ENCODE data around the gene TRMU. TPM values are rescaled to one million over a fixed set of nuclear protein-coding genes. Genes with fewer than 3 reads are reported as not detected.
A peak's percentile ranks its signal among the peaks of the same experiment; 100 is the strongest.

The TRMU gene
- total RNA-seq, 1 donor from 2014 or later: 42.2 TPM

- intact Hi-C loops (cut with DNase I): no loop called here
- DNase-seq (ENCODE audit: missing footprints): peak; percentile 67
- no peak for ATAC-seq
These were observed 29.0 kb downstream of the TRMU start for GRCh38 chr22:46364341-46365165.

GRCh38 chr22:46365166-46365624 lies 29.7 kb downstream of the TRMU start:
- DNase-seq (ENCODE audit: missing footprints) (peak; percentile 45), ATAC-seq (no peak)
- intact Hi-C loops (cut with DNase I): no loop called here

- DNase-seq (ENCODE audit: missing footprints): peak; percentile 32
- ATAC-seq: no peak
- intact Hi-C loops (cut with DNase I): loop anchor here (2.0 kb wide), 1 partner anchor 176 kb away; no protein-coding TSS in a partner anchor
These were observed 30.8 kb downstream of the TRMU start for GRCh38 chr22:46366327-46366731.

DNA sequence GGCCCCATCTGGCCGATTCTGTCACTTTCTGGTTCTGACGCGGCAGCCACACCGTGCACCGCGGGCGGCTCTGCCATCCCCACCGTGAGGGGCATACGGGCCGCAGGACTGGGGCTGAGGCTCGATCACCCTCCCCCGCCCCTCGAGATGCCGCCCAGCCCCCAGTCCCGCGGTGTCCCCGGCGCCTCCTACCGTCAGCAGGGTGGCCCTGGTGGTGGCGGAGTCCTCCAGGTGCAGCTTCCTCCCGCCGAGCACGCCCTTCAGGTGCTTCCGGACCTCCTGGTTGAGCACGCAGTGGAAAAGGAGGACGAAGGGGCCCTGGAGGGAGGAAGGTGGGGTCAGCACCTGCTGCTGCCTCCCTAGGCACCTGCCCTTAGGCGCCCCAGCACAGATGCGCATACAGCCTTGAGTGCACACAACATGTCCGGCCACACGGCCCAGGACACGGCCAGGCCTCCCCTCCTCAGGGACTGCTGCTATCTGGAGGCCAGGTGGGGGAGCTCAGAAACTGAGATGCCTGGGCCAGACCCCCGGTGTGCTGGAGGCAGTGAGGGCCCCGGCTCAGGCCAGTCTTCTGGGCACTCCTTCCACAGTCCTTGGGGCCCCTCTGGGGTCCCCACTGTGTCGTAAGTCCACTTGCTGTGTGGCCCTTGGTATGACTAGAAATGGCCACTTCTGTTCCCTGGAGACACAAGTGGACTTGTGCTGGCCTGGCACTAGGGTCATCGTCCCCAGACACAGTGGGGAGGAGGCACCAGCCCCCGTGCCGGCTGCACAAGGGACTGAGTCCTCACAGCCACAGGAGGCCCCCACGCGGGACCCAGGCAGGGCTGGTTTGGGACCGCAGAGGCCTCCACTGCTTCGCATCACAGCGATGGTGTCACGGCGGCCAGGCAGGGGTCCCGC lies 31.5 kb downstream of the TRMU start:
- intact Hi-C loops (cut with DNase I): loop anchor here (2.0 kb wide), 1 partner anchor 176 kb away; no protein-coding TSS in a partner anchor
- peak; percentile 57 for DNase-seq (ENCODE audit: missing footprints)
- ATAC-seq: no peak

GRCh38 chr22:46367707-46368191 lies 32.2 kb downstream of the TRMU start:
- intact Hi-C loops (cut with DNase I): loop anchor here (2.0 kb wide), 1 partner anchor 175 kb away; no protein-coding TSS in a partner anchor
- ATAC-seq: no peak
- DNase-seq (ENCODE audit: missing footprints): peak; percentile 86

DNA sequence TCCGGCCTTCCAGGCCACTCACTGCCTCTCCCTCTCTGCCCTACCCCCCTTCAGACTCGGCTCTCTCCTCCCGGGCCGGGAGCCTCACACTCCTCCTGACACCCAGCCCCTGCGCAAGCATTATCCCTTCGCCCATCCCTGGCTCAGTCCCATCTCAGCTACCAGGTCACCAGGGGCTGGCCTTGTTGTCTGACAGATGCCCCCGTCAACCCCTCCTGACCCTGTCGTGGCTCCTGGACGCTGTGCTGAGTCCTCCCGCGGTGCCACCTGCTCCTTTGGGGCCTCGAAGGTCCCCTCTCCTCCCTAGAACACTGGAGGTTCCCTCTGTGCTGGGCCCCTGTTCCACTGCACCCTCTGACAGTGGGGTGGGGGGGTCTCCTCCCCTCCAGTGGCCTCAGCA lies 32.9 kb downstream of the TRMU start:
- no peak for ATAC-seq
- no peak for DNase-seq (ENCODE audit: missing footprints)
- intact Hi-C loops (cut with DNase I): no loop called here

DNA sequence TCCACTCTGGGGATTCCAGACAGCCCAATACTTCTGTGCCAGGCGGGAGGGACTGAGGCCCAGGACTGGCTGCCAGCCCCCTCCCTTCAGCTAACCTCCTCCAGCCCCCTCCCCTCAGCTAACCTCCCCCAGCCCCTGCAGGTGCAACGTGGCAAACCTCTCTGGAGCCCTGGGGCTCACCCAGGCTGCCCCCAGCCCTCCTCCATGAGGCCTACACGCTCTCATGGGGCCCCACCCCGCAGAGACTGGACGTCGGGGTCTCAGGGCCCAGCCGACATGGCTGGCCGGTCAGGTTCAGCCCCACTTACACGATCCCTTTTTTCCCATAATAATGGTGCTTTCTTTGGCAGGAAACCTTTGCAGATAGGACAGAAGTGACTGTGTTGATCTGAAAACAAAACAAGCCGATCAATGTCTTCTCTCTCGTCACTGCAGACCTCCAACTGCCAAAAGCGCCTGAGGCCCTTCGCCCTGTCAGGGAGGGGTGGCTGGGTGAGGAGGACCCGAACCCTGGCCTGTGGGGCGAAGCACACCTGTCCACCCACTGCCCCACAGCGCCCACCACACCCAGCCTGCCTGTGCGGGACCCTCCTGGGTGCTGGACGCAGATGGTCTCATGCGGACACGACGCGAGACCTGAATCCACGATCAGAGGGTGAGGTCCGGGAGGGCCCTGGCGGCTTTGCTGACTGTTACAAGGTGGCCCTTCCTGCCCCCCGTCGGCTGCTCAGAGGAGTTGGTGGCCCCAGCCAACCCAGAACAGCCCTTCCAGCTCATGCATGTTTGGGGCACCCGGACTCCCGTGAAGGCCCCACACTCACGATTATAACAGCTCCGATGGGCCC lies 33.6 kb downstream of the TRMU start:
- no peak for ATAC-seq
- DNase-seq (ENCODE audit: missing footprints): peak; percentile 57
- intact Hi-C loops (cut with DNase I): no loop called here

- DNase-seq (ENCODE audit: missing footprints): peak; percentile 64
- ATAC-seq: no peak
- intact Hi-C loops (cut with DNase I): no loop called here
These were observed 34.4 kb downstream of the TRMU start for GRCh38 chr22:46369716-46370583.

DNA sequence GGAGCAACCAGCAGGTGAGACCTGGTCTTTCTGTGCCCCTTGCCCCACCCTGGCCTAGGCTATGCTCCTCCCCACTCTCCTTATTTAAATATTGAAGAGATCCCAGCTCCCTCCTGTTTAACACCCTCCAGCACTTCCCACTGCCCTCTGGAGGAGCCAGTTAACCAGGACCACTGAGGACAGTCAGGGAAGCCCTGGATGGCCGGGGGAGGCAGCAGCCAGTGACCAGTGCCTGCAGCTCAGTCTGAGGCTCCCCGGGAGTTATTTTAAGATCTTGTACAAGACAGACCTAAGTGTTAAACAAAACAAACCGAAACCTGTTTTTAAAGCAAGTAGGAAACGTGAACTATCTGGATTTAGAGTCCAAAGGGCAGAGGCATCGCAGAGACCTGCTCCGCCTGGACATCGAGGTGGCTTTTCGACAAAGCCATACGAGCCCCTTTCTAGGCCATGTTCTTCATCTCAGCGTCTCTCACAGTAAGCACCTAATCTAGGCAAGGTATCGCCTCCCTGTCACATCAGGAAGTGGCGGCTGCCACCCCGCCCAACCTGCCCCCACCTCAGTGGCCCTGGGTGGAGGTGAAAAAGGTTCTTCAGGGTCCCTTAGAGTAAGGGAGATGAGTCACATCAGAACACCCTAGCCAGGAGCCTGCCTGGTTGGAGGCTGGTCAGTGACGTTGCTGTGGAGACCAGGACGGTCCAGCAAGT lies 35.2 kb downstream of the TRMU start:
- intact Hi-C loops (cut with DNase I): no loop called here

GRCh38 chr22:46371623-46372226 lies 36.2 kb downstream of the TRMU start:
- ATAC-seq (no peak), DNase-seq (ENCODE audit: missing footprints) (no peak)
- intact Hi-C loops (cut with DNase I): no loop called here

More for the DNA sequence above, 35.2 kb downstream of the TRMU start:
- ATAC-seq: no peak
- DNase-seq (ENCODE audit: missing footprints): peak; percentile 51

- ATAC-seq (no peak), DNase-seq (ENCODE audit: missing footprints) (peak; percentile 40)
- intact Hi-C loops (cut with DNase I): no loop called here
These were observed 37.2 kb downstream of the TRMU start for GRCh38 chr22:46372686-46373085.

- ATAC-seq (no peak), DNase-seq (ENCODE audit: missing footprints) (no peak)
- intact Hi-C loops (cut with DNase I): no loop called here
These were observed 37.6 kb downstream of the TRMU start for GRCh38 chr22:46373159-46373558.

DNA sequence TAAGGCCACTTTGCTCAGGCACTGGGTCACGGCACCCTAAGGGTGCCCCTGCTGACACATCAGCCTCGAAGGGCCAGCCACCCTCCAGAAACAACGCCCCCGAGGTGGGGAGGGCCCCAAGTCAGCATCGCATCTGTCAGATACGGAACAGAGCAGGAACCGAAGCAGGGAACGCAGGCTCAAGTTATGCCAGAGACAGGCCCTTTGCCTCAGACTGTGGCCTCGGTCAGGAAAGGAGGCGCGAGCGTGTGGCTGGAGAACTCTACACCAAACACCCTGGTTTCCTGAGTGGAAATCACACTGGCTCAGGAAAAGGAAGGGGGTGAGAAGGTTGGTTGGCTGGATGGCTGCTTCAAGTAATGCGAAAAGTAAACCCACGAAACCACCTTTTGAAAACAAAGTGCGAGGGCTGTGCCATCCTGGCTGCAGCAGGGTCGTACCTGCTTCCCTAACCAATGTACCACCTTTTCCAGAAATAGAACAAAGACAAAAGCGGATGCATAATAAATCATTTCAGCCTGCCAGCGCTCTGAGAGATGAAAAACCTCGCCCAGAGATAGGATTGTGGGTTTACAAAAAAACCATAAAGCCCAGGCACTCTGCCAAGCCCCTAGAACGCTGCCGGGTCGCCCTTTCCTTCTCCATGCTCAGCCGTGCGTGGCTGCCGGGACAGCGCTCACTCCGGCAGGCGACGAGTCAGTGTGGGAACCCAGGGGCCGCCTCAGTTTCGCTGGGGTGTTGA lies 38.6 kb downstream of the TRMU start:
- DNase-seq (ENCODE audit: missing footprints) (no peak), ATAC-seq (no peak)
- intact Hi-C loops (cut with DNase I): no loop called here

GRCh38 chr22:46374663-46375474 lies 39.4 kb downstream of the TRMU start:
- intact Hi-C loops (cut with DNase I): loop anchor here (5.0 kb wide), 1 partner anchor 162 kb away; the partner anchor contains the start of gene CELSR1
- DNase-seq (ENCODE audit: missing footprints) (no peak), ATAC-seq (no peak)

GRCh38 chr22:46376111-46376510 lies 40.6 kb downstream of the TRMU start:
- ATAC-seq: no peak
- intact Hi-C loops (cut with DNase I): loop anchor here (5.0 kb wide), 1 partner anchor 161 kb away; the partner anchor contains the start of gene CELSR1
- DNase-seq (ENCODE audit: missing footprints): no peak

Data from Right ventricle myocardium inferior (tissue), 1 donor.